A673 (cell line): ENCODE measurements around the gene ACAP1. TPM values are rescaled to one million over a fixed set of nuclear protein-coding genes. Genes with fewer than 3 reads are reported as not detected.

Experiments
- BruUV-seq: library from RNA; stranded (reverse); fragments of 400-500 nt; replicated peaks from 2 replicates; lab custom pipeline; 2021; lab: Mats Ljungman, UMichigan
- CTCF ChIA-PET: fragments of 300-600 bp; sonication (Branson Sonifier 250); formaldehyde crosslinking; loops from one replicate; lab custom pipeline; 2022; ENCODE audit warnings: antibody characterized with exemption; lab: Charles Lee
- POLR2A ChIA-PET: fragments of 300-600 bp; sonication (Branson Sonifier 250); formaldehyde crosslinking; loops from one replicate; lab custom pipeline; 2022; ENCODE audit warnings: antibody characterized with exemption; ENCODE audit not compliant: low non-redundant PET; lab: Charles Lee
- DNase-seq: peaks from one replicate; pipeline ENCODE4 v3.0.0-alpha.2; 2015; ENCODE audit warnings: low spot score
- H3K27ac ChIP-seq: fragments of 200-600 bp; sonication (generic); 2 replicates; pipeline ENCODE4 v1.5.1; 2016; ENCODE audit warnings: mixed run types, low read depth, mild to moderate bottlenecking, mixed read lengths, antibody characterized with exemption, low read length; ENCODE audit not compliant: poor library complexity, severe bottlenecking
- H3K27me3 ChIP-seq: fragments of 200-600 bp; sonication (generic); replicated peaks from 2 replicates; pipeline ENCODE4 v1.6.1; 2017; ENCODE audit warnings: mixed run types, low read depth, mild to moderate bottlenecking, mixed read lengths, antibody characterized with exemption, low read length; ENCODE audit not compliant: insufficient read depth, poor library complexity
- H3K36me3 ChIP-seq: fragments of 200-600 bp; sonication (generic); 2 replicates; pipeline ENCODE4 v1.6.1; 2016; ENCODE audit warnings: mixed run types, mild to moderate bottlenecking, mixed read lengths, antibody characterized with exemption, low read length; ENCODE audit not compliant: insufficient read depth, poor library complexity, severe bottlenecking
- H3K4me1 ChIP-seq: fragments of 200-600 bp; sonication (generic); 2 replicates; pipeline ENCODE4 v1.6.1; 2017; ENCODE audit warnings: mixed run types, mild to moderate bottlenecking, mixed read lengths, antibody characterized with exemption, low read length; ENCODE audit not compliant: insufficient read depth, poor library complexity, severe bottlenecking
- H3K4me3 ChIP-seq: fragments of 200-600 bp; sonication (generic); 2 replicates; pipeline ENCODE4 v1.5.1; 2016; ENCODE audit warnings: low read depth, mixed run types, mild to moderate bottlenecking, mixed read lengths, low read length; ENCODE audit not compliant: poor library complexity, severe bottlenecking
- H3K9me3 ChIP-seq: fragments of 200-600 bp; sonication (generic); 2 replicates; pipeline ENCODE4 v1.6.1; 2016; ENCODE audit warnings: mixed run types, low read depth, mild to moderate bottlenecking, mixed read lengths, antibody characterized with exemption, low read length; ENCODE audit not compliant: poor library complexity, severe bottlenecking
- EZH2 ChIP-seq: fragments of 200-600 bp; sonication (generic); IDR thresholded peaks from 2 replicates; pipeline ENCODE4 v1.6.1; 2017; ENCODE audit warnings: borderline replicate concordance, low read depth, mild to moderate bottlenecking, mixed read lengths, antibody characterized with exemption, low read length; ENCODE audit not compliant: poor library complexity, severe bottlenecking
- intact Hi-C: fragments of 100-400 bp; cut with micrococcal nuclease; formaldehyde crosslinking; loops from one replicate; pipeline ENCODE4 v1.10.0; 2022; ENCODE audit not compliant: unreplicated experiment
- total RNA-seq: library from RNA; stranded (reverse); gene quantifications from 2 replicates; pipeline ENCODE4 v1.2.3, GENCODE V29; 2021
- TF ChIP-seq, protein P1 (sequence below): fragments of 300-800, 200-600 bp; sonication (generic); conservative IDR thresholded peaks from 2 replicates; pipeline ENCODE4 v1.5.1; 2017; ENCODE audit warnings: low read depth, mild to moderate bottlenecking, antibody characterized with exemption, low read length, moderate library complexity, mixed read lengths

Gene ACAP1
- total RNA-seq, 1 experiment from 2014 or later, result 1.1 TPM

- H3K27ac ChIP-seq, result no peak overlapping the region
- intact Hi-C loops, result no loop called here
- TF ChIP-seq, protein P1, sequence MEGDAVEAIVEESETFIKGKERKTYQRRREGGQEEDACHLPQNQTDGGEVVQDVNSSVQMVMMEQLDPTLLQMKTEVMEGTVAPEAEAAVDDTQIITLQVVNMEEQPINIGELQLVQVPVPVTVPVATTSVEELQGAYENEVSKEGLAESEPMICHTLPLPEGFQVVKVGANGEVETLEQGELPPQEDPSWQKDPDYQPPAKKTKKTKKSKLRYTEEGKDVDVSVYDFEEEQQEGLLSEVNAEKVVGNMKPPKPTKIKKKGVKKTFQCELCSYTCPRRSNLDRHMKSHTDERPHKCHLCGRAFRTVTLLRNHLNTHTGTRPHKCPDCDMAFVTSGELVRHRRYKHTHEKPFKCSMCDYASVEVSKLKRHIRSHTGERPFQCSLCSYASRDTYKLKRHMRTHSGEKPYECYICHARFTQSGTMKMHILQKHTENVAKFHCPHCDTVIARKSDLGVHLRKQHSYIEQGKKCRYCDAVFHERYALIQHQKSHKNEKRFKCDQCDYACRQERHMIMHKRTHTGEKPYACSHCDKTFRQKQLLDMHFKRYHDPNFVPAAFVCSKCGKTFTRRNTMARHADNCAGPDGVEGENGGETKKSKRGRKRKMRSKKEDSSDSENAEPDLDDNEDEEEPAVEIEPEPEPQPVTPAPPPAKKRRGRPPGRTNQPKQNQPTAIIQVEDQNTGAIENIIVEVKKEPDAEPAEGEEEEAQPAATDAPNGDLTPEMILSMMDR, result no peak
- TF ChIP-seq EZH2, result no peak
- ChIA-PET CTCF (no interaction called here), POLR2A (no interaction called here)
- no peaks in the 10 kb centered on the region for H3K9me3 ChIP-seq
- H3K36me3 ChIP-seq, result no peaks in the 10 kb centered on the region
- H3K27me3 ChIP-seq, result no peaks in the 10 kb centered on the region
- peak overlapping the region; percentile 44 for H3K4me3 ChIP-seq
- no peak for DNase-seq
- no peaks in the 10 kb centered on the region for H3K4me1 ChIP-seq
- BruUV-seq, result no TSS peak
These were observed 48.3 kb downstream of the ACAP1 start for GRCh38 chr17:7384489-7385081.

- intact Hi-C loops, result no loop called here
- H3K36me3 ChIP-seq, result no peaks in the 10 kb centered on the region
- no peak for TF ChIP-seq EZH2
- TF ChIP-seq, protein P1, result no peak
- no TSS peak for BruUV-seq
- H3K4me1 ChIP-seq, result peaks cover 7% of the 10 kb centered on the region
- ChIA-PET POLR2A (no interaction called here), CTCF (no interaction called here)
- no peaks in the 10 kb centered on the region for H3K9me3 ChIP-seq
- DNase-seq, result no peak
- H3K27ac ChIP-seq, result no peak overlapping the region
- no peak overlapping the region for H3K4me3 ChIP-seq
- no peaks in the 10 kb centered on the region for H3K27me3 ChIP-seq
These were observed 52.5 kb downstream of the ACAP1 start for GRCh38 chr17:7388856-7389255.

GRCh38 chr17:7389924-7390910 lies 53.9 kb downstream of the ACAP1 start:
- Histone ChIP-seq H3K27me3 (no peaks in the 10 kb centered on the region), H3K27ac (no peak overlapping the region), H3K36me3 (no peaks in the 10 kb centered on the region), H3K9me3 (no peaks in the 10 kb centered on the region), H3K4me1 (peaks cover 13% of the 10 kb centered on the region), H3K4me3 (no peak overlapping the region)
- ChIA-PET CTCF (no interaction called here), POLR2A (no interaction called here)
- intact Hi-C loops, result no loop called here
- no TSS peak for BruUV-seq
- DNase-seq, result no peak
- TF ChIP-seq, protein P1, result no peak
- no peak for TF ChIP-seq EZH2
